ENCODE results near the gene ZBED3.

DNA sequence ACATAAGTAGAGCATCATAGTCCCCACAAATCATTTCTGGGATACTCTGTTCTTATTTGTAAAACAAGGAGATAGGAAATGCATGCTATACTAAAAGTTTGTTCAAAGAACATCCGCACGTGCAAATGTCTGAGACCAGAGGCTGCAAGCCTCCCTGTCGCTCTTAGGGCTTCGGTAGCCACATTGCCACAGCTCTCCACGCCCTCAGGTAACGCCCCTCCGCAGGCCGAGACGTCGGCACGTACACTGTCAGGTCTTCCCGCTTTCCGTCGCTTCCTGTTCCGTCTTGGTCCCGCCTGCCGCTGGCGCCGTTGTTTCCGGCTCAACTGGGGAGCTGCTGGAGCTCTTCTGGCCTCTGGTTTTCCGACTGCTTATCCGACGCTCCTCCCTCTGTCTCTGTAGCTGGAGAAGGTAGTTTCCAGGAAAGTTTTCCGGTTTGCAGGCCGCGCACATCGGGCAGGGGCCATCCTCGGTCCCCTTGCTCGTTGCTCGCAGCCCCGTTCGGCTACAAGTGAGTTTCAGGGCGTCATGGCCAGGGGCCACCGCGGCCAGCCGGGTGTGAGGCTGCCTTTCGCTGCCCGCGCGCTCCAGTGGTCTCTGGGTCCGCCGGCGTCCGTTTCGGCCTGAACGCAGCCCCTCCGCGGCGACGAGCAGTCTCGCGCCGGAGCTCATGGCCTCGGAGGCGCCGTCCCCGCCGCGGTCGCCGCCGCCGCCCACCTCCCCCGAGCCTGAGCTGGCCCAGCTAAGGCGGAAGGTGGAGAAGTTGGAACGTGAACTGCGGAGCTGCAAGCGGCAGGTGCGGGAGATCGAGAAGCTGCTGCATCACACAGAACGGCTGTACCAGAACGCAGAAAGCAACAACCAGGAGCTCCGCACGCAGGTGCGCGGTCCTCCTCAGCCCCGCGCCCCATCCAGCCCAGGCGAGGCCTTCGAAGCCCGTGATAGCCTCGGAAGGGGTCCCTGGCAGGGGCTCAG lies 56.7 kb downstream of the ZBED3 start, which contains the start of gene AGGF1:
- TF ChIP-seq ZFP30 (CRISPR knock-in tag; IDR thresholded peaks at IDR 0.05) (no peak), GLIS3 (CRISPR knock-in tag; IDR thresholded peaks at IDR 0.05) (no peak), RARB (CRISPR knock-in tag; IDR thresholded peaks at IDR 0.05) (no peak), ISL1 (CRISPR knock-in tag; IDR thresholded peaks at IDR 0.05) (no peak), ZNF70 (CRISPR knock-in tag; IDR thresholded peaks at IDR 0.05) (no peak), PATZ1 (CRISPR knock-in tag; IDR thresholded peaks at IDR 0.05; ENCODE audit: borderline replicate concordance) (no peak), TOX (CRISPR knock-in tag; IDR thresholded peaks at IDR 0.05; ENCODE audit: borderline replicate concordance) (no peak), ZC3H10 (CRISPR knock-in tag; IDR thresholded peaks at IDR 0.05) (no peak), ESRRG (CRISPR knock-in tag; IDR thresholded peaks at IDR 0.05) (no peak)
- TF ChIP-seq, protein P1, sequence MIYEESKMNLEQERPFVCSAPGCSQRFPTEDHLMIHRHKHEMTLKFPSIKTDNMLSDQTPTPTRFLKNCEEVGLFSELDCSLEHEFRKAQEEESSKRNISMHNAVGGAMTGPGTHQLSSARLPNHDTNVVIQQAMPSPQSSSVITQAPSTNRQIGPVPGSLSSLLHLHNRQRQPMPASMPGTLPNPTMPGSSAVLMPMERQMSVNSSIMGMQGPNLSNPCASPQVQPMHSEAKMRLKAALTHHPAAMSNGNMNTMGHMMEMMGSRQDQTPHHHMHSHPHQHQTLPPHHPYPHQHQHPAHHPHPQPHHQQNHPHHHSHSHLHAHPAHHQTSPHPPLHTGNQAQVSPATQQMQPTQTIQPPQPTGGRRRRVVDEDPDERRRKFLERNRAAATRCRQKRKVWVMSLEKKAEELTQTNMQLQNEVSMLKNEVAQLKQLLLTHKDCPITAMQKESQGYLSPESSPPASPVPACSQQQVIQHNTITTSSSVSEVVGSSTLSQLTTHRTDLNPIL (CRISPR knock-in tag; IDR thresholded peaks at IDR 0.05; ENCODE audit: low read depth), result no peak
- TF ChIP-seq, protein P2, sequence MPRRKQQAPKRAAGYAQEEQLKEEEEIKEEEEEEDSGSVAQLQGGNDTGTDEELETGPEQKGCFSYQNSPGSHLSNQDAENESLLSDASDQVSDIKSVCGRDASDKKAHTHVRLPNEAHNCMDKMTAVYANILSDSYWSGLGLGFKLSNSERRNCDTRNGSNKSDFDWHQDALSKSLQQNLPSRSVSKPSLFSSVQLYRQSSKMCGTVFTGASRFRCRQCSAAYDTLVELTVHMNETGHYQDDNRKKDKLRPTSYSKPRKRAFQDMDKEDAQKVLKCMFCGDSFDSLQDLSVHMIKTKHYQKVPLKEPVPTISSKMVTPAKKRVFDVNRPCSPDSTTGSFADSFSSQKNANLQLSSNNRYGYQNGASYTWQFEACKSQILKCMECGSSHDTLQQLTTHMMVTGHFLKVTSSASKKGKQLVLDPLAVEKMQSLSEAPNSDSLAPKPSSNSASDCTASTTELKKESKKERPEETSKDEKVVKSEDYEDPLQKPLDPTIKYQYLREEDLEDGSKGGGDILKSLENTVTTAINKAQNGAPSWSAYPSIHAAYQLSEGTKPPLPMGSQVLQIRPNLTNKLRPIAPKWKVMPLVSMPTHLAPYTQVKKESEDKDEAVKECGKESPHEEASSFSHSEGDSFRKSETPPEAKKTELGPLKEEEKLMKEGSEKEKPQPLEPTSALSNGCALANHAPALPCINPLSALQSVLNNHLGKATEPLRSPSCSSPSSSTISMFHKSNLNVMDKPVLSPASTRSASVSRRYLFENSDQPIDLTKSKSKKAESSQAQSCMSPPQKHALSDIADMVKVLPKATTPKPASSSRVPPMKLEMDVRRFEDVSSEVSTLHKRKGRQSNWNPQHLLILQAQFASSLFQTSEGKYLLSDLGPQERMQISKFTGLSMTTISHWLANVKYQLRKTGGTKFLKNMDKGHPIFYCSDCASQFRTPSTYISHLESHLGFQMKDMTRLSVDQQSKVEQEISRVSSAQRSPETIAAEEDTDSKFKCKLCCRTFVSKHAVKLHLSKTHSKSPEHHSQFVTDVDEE (CRISPR knock-in tag; IDR thresholded peaks at IDR 0.05), result no peak
